BLaER1 (cell line): ENCODE data around the gene FOXP2.
A peak's percentile ranks its signal among the peaks of the same experiment; 100 is the strongest.

Experiments used
- H3K27ac ChIP-seq: shearing (Covaris generic); formaldehyde crosslinking; 2 replicates; pipeline ENCODE4 v1.8.1; 2022
- H3K27me3 ChIP-seq: shearing (Covaris generic); formaldehyde crosslinking; 2 replicates; pipeline ENCODE4 v1.8.1; 2022
- H3K36me3 ChIP-seq: shearing (Covaris generic); formaldehyde crosslinking; 2 replicates; pipeline ENCODE4 v1.8.1; 2022
- H3K4me1 ChIP-seq: shearing (Covaris generic); formaldehyde crosslinking; 2 replicates; pipeline ENCODE4 v1.8.1; 2022
- H3K4me2 ChIP-seq: shearing (Covaris generic); formaldehyde crosslinking; 2 replicates; pipeline ENCODE4 v1.8.1; 2022
- H3K4me3 ChIP-seq: shearing (Covaris generic); formaldehyde crosslinking; 2 replicates; pipeline ENCODE4 v1.8.1; 2022
- H3K9ac ChIP-seq: shearing (Covaris generic); formaldehyde crosslinking; 2 replicates; pipeline ENCODE4 v1.8.1; 2022
- H3K9me3 ChIP-seq: shearing (Covaris generic); formaldehyde crosslinking; 2 replicates; pipeline ENCODE4 v1.8.1; 2022
- H4K20me1 ChIP-seq: shearing (Covaris generic); formaldehyde crosslinking; 2 replicates; pipeline ENCODE4 v1.8.1; 2022
- Cebpa-rat ChIP-seq: shearing (Covaris generic); IDR thresholded peaks from 2 replicates; pipeline ENCODE4 v1.8.1; 2022

Gene FOXP2

DNA sequence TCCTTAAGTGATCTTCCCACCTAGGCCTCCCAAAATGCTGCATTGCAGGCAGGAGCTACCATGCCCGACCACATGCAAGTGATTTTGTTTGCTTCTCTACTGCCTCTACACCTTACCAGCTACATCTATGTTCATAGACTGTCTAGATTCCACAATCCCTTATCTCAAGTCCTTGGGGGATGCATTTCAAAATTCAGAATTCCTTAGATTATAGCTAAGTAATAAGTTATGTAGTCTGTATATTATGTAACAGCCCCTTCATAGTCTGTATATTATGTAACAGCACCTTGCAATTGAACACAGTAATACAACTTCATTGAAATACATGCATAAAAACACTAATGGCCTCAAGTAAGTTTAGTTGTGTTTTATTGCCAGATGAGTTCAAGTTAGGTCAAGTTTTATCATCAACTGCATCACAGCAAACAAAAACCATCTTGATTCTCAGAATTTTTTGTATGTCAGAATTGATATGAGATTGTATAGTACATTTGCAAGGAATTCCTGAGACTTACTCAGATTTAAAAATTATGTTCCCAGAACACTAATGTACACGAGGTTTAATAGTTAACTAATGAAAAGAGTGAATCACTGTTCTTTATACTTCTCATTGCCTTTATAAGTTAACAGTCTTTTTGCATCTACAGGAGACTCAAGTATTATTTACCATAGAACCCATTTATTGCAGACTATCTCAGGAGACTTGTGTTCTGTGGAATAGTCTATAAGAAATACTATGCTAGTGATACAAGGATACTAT, 11.6 kb upstream of the FOXP2 start:
- no peak overlapping the region for H3K4me2 ChIP-seq
- H3K36me3 ChIP-seq, result no peaks in the 10 kb centered on the region
- no peaks in the 10 kb centered on the region for H4K20me1 ChIP-seq
- TF ChIP-seq Cebpa-rat, result no peak
- no peaks in the 10 kb centered on the region for H3K27me3 ChIP-seq
- no peak overlapping the region for H3K9ac ChIP-seq
- H3K27ac ChIP-seq, result no peak overlapping the region
- H3K4me3 ChIP-seq, result no peak overlapping the region
- no peaks in the 10 kb centered on the region for H3K9me3 ChIP-seq
- no peaks in the 10 kb centered on the region for H3K4me1 ChIP-seq

DNA sequence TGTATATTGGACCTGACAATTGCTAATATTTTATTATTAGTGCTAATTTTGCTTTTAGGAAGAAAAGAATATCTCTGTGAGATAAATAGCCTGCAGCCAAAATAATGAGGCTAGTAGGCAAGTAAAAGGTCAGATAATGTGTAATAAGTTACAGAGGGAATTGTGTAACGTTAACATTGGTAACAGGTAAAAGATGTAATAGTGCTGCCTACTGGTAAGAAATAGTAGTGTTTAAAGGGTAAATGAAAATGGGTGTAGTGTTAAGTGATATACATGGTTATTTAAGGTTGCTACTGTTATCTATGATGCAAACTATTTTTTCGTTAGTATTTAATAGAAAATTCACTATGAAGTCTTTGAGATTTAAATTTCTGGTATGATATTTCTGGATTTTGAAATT, 9.2 kb upstream of the FOXP2 start:
- H3K27me3 ChIP-seq, result no peaks in the 10 kb centered on the region
- H3K36me3 ChIP-seq, result no peaks in the 10 kb centered on the region
- no peak for TF ChIP-seq Cebpa-rat
- no peak overlapping the region for H3K4me3 ChIP-seq
- no peak overlapping the region for H3K4me2 ChIP-seq
- H3K9me3 ChIP-seq, result no peaks in the 10 kb centered on the region
- H3K27ac ChIP-seq, result no peak overlapping the region
- no peaks in the 10 kb centered on the region for H4K20me1 ChIP-seq
- no peaks in the 10 kb centered on the region for H3K4me1 ChIP-seq
- H3K9ac ChIP-seq, result no peak overlapping the region

DNA sequence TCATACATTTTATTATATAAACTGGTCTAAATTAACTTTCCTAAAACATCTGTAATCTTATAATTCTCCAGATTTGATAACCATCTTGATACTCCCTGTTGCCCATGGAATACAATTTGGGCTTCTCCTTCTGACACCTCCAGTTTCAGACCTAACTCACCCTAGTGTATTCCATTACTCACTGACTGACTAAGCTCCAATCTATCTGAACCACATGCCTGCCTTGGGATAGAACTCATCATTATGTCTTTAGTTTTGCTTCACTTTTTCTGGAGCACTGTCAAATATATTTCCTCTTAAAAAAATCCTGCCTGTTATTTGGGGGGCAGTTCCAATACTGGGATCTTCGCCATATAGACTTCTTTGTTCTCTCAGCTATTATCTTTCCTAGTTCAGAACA, 4.9 kb upstream of the FOXP2 start:
- H3K27ac ChIP-seq, result no peak overlapping the region
- no peaks in the 10 kb centered on the region for H3K9me3 ChIP-seq
- H3K4me1 ChIP-seq, result peaks cover 6% of the 10 kb centered on the region; the same call in 1 of the 2 replicates
- H3K9ac ChIP-seq, result no peak overlapping the region
- H3K4me2 ChIP-seq, result no peak overlapping the region
- no peaks in the 10 kb centered on the region for H4K20me1 ChIP-seq
- no peaks in the 10 kb centered on the region for H3K36me3 ChIP-seq
- H3K27me3 ChIP-seq, result peaks cover 13% of the 10 kb centered on the region
- TF ChIP-seq Cebpa-rat, result no peak
- H3K4me3 ChIP-seq, result no peak overlapping the region

DNA sequence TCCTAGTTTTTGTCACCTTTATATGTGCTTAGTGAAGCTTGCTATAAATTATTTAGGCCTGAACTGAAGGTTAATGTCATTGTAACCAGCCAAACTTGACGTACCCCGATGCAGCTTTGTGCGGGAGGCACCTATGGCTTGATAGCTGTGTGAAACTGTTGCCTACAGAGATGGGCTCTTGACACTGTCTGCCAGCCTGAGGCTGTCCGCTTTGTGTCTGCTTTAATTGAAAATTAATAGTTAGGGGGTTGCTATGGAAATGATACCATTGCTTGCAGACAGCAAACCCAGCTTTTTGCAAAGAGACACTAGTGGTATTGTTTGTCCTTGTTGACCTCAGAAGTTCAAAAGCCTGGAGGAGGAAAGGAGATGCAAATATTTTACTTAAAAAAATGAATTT, 2.1 kb upstream of the FOXP2 start:
- H3K9me3 ChIP-seq, result no peaks in the 10 kb centered on the region
- peaks cover 9% of the 10 kb centered on the region; the same call in 1 of the 2 replicates for H3K4me1 ChIP-seq
- no peak for TF ChIP-seq Cebpa-rat
- H3K4me2 ChIP-seq, result no peak overlapping the region
- H3K4me3 ChIP-seq, result no peak overlapping the region
- H3K9ac ChIP-seq, result no peak overlapping the region
- H4K20me1 ChIP-seq, result no peaks in the 10 kb centered on the region
- no peaks in the 10 kb centered on the region for H3K36me3 ChIP-seq
- H3K27ac ChIP-seq, result no peak overlapping the region
- H3K27me3 ChIP-seq, result peaks cover 31% of the 10 kb centered on the region

DNA sequence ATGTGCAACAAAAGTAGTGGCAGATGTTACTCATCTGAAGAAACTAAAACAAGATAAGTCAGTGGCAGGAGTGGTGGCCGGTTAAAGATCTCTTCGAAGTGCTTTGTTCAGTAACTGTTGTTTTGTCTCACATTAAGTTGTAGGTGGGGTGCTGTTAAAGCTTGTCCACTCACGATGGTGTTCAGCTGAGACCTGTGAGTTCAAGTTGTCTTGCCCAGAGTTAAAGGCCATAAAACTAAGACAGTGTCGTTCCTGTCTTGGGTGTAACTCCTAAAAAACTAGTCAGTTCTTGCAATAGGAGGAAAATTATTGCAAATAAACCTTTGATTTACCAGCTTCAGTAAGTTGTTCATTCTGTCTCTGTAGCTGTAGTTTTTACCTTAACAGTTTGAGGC, 857 bp upstream of the FOXP2 start:
- H3K27ac ChIP-seq, result no peak overlapping the region
- H3K9me3 ChIP-seq, result no peaks in the 10 kb centered on the region
- H3K27me3 ChIP-seq, result peaks cover 31% of the 10 kb centered on the region
- TF ChIP-seq Cebpa-rat, result no peak
- no peaks in the 10 kb centered on the region for H4K20me1 ChIP-seq
- peak overlapping the region; percentile 2; the same call in 1 of the 2 replicates for H3K4me2 ChIP-seq
- no peak overlapping the region for H3K4me3 ChIP-seq
- H3K36me3 ChIP-seq, result no peaks in the 10 kb centered on the region
- H3K9ac ChIP-seq, result no peak overlapping the region
- peaks cover 9% of the 10 kb centered on the region; the same call in 1 of the 2 replicates for H3K4me1 ChIP-seq

DNA sequence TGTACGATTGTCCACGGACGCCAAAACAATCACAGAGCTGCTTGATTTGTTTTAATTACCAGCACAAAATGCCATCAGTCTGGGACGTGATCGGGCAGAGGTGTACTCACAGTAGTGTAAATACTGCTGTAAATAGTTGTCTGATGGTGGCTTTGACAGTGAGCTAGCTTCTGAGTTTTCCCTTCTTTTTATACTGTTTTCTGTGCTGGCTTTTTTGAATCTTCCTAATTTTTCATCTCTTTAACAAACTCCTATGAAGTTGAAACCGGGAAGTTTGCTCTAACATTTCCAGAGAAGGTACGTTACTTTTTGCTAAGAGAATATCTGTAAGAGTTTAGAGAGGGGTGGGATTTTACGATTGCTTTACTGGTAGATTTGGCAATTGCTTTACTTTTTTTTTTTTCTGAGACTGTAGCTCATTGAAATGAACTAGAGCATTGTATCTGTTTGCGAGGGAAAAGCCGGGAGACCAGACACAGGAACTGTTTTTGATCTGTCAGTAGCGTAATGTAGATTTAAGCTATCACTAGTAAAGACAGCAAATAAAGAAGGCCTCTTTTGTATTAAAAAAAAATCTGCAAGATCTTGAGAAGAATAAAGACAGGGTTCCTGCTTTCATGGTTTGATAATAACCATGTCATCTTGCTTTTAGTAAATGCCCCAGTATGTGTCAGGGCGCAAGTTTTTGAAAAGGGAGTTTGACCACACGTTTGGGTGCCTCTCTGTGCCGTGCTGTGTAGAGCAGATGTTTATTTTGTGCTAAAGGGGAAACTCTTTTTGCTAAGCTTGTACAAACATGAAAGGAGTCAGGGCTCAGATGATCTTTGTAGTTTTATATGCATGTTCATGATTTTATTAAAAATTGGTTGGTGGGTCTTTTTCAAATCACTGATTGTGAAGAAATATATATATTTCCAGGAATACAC, 712 bp downstream of the FOXP2 start:
- Histone ChIP-seq H3K9me3 (no peaks in the 10 kb centered on the region), H3K4me1 (peaks cover 9% of the 10 kb centered on the region; the same call in 1 of the 2 replicates), H3K27ac (no peak overlapping the region), H3K4me2 (peak overlapping the region; percentile 2; the same call in 1 of the 2 replicates), H3K27me3 (peaks cover 31% of the 10 kb centered on the region), H3K9ac (no peak overlapping the region), H4K20me1 (no peaks in the 10 kb centered on the region), H3K36me3 (no peaks in the 10 kb centered on the region), H3K4me3 (no peak overlapping the region)
- TF ChIP-seq Cebpa-rat, result no peak

DNA sequence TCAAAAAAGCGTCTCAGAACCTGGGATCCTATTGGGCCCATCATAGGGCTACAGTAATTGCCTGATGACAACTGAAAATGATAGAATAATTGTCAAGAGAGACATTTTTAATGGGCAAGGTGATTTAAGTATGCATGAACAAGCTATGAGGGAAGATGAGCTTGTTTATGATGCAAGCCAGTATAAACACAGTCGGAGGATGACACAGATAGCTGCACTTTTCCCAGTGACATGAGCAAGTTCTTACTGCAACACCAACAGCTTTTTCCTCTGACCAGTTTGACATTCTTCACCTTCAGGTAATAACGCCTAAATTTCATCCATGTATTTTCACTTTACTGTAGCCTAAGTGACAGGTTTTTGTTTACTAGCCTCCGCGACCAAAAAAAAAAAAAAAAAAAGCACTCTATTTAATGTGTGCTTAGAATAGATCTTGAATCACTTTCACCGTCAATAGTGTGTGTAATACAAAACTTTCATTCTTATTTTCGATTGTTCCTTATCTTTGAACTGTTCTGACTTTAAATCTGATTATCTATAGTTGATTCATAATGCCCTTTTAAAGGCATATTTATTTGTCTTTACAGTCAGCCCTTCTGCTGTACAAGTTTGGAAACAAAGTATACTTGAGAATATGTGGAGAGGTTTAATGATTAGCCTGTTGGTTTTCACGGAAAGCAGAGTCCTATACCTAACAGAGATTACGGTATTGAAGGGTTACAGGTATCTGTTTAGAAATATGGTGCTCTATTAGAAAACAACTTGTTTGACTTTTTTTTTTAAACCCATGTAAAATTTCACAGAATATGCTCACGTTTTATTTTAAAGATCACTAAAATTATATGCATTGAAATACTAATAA, 1.7 kb downstream of the FOXP2 start:
- Histone ChIP-seq H4K20me1 (no peaks in the 10 kb centered on the region), H3K9ac (no peak overlapping the region), H3K9me3 (no peaks in the 10 kb centered on the region), H3K27me3 (peaks cover 31% of the 10 kb centered on the region), H3K4me2 (no peak overlapping the region), H3K27ac (no peak overlapping the region), H3K36me3 (no peaks in the 10 kb centered on the region), H3K4me1 (peaks cover 9% of the 10 kb centered on the region; the same call in 1 of the 2 replicates), H3K4me3 (no peak overlapping the region)
- no peak for TF ChIP-seq Cebpa-rat

DNA sequence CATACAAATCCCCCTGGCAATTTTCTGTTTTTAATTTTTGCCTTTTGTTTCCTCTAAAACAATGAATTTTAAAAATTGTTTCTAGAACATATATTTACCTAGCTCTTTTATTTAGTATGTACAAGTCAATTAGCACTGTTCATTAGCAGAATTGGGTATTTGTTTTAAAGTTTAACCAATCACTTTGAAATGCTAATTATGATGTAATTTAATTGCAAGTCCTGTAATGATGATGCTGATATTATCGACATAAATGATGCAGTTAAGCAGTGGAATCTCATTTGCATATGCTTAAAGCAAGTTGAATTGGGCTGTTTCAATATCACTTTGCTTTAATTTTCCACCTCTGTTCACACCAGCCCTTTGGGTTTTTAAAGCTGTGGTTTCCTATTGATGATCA, 2.7 kb downstream of the FOXP2 start:
- no peaks in the 10 kb centered on the region for H3K9me3 ChIP-seq
- no peaks in the 10 kb centered on the region for H4K20me1 ChIP-seq
- H3K4me2 ChIP-seq, result no peak overlapping the region
- H3K36me3 ChIP-seq, result no peaks in the 10 kb centered on the region
- no peak overlapping the region for H3K4me3 ChIP-seq
- peaks cover 31% of the 10 kb centered on the region for H3K27me3 ChIP-seq
- H3K4me1 ChIP-seq, result peaks cover 9% of the 10 kb centered on the region; the same call in 1 of the 2 replicates
- no peak overlapping the region for H3K9ac ChIP-seq
- TF ChIP-seq Cebpa-rat, result no peak
- no peak overlapping the region for H3K27ac ChIP-seq

DNA sequence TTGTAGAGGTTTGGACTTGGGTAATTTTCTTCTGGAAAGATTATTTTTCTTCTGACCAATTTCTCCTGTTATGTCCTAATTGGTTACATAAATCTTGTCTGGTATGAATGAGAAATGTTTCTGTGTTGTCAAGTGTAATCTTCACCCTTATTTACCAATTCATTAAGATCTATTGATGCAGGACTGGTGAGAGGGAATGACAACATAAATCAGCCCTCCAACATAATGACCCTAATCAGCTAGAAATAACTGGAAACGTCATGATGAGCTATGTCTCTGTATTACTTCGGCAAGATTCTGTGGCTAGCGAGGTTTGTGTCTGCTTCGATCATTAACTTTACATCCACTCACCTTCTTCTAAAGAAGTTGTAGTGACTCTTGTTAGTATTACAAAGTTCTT, 3.5 kb downstream of the FOXP2 start:
- no peak overlapping the region for H3K9ac ChIP-seq
- TF ChIP-seq Cebpa-rat, result no peak
- no peaks in the 10 kb centered on the region for H4K20me1 ChIP-seq
- no peaks in the 10 kb centered on the region for H3K36me3 ChIP-seq
- H3K4me2 ChIP-seq, result no peak overlapping the region
- H3K9me3 ChIP-seq, result no peaks in the 10 kb centered on the region
- peaks cover 9% of the 10 kb centered on the region; the same call in 1 of the 2 replicates for H3K4me1 ChIP-seq
- no peak overlapping the region for H3K27ac ChIP-seq
- peaks cover 31% of the 10 kb centered on the region for H3K27me3 ChIP-seq
- no peak overlapping the region for H3K4me3 ChIP-seq
